Loucy (cell line): ENCODE data around the gene TSPO.

Experiments
- H2AFZ ChIP-seq: fragments of 200-600 bp; sonication (generic); 2 replicates; pipeline ENCODE4 v1.6.0; 2016; ENCODE audit warnings: antibody characterized with exemption, mild to moderate bottlenecking, low read length, moderate library complexity
- H3F3A ChIP-seq: fragments of 200-600 bp; 2 replicates; pipeline ENCODE4 v1.6.0; 2016; ENCODE audit warnings: antibody characterized with exemption, low read depth, mild to moderate bottlenecking
- H3K27me3 ChIP-seq: fragments of 200-600 bp; sonication (generic); 2 replicates; pipeline ENCODE4 v1.6.1; 2014; ENCODE audit warnings: low read length, mild to moderate bottlenecking; ENCODE audit not compliant: insufficient read depth, poor library complexity, severe bottlenecking
- H3K36me3 ChIP-seq: fragments of 200-600 bp; sonication (generic); 2 replicates; pipeline ENCODE4 v1.6.1; 2016; ENCODE audit warnings: low read length; ENCODE audit not compliant: insufficient read depth
- H3K4me1 ChIP-seq: fragments of 200-600 bp; sonication (generic); 2 replicates; pipeline ENCODE4 v1.5.1; 2014; ENCODE audit warnings: low read length, mild to moderate bottlenecking; ENCODE audit not compliant: insufficient read depth, poor library complexity, severe bottlenecking
- H3K4me2 ChIP-seq: fragments of 200-600 bp; sonication (generic); 2 replicates; pipeline ENCODE4 v1.6.0; 2014; ENCODE audit warnings: antibody characterized with exemption, low read length, low read depth, mild to moderate bottlenecking; ENCODE audit not compliant: poor library complexity, severe bottlenecking
- H3K4me3 ChIP-seq: fragments of 200-600 bp; sonication (generic); 2 replicates; pipeline ENCODE4 v1.5.1; 2014; ENCODE audit warnings: low read length, mild to moderate bottlenecking, mixed read lengths; ENCODE audit not compliant: poor library complexity, severe bottlenecking
- H3K79me2 ChIP-seq: fragments of 200-600 bp; sonication (generic); 2 replicates; pipeline ENCODE4 v1.6.1; 2014; ENCODE audit warnings: low read length; ENCODE audit not compliant: insufficient read depth
- H3K9ac ChIP-seq: fragments of 200-600 bp; sonication (generic); 2 replicates; pipeline ENCODE4 v1.6.0; 2014; ENCODE audit warnings: mild to moderate bottlenecking, low read depth, low read length, moderate library complexity; ENCODE audit not compliant: poor library complexity, severe bottlenecking
- H3K9me2 ChIP-seq: fragments of 200-600 bp; sonication (generic); replicated peaks from 2 replicates; pipeline ENCODE4 v1.6.1; 2016; ENCODE audit warnings: low read depth, low read length, mixed read lengths
- H3K9me3 ChIP-seq: fragments of 200-600 bp; sonication (generic); 2 replicates; pipeline ENCODE4 v1.6.1; 2014; ENCODE audit warnings: mild to moderate bottlenecking, antibody characterized with exemption, low read length, low read depth; ENCODE audit not compliant: insufficient read depth
- H4K20me1 ChIP-seq: fragments of 200-600 bp; sonication (generic); 2 replicates; pipeline ENCODE4 v1.6.0; 2014; ENCODE audit warnings: antibody characterized with exemption, low read length, mild to moderate bottlenecking; ENCODE audit not compliant: insufficient read depth, poor library complexity, severe bottlenecking
- EZH2phosphoT487 ChIP-seq: fragments of 200-600 bp; IDR thresholded peaks from 2 replicates; pipeline ENCODE4 v1.6.1; 2018; ENCODE audit warnings: antibody characterized with exemption, mild to moderate bottlenecking, moderate library complexity, borderline replicate concordance
- TF ChIP-seq, protein P1 (sequence below): fragments of 200-600 bp; sonication (generic); conservative IDR thresholded peaks from 2 replicates; pipeline ENCODE4 v1.5.1; 2014; ENCODE audit warnings: mild to moderate bottlenecking, antibody characterized with exemption, low read length

Gene TSPO

DNA sequence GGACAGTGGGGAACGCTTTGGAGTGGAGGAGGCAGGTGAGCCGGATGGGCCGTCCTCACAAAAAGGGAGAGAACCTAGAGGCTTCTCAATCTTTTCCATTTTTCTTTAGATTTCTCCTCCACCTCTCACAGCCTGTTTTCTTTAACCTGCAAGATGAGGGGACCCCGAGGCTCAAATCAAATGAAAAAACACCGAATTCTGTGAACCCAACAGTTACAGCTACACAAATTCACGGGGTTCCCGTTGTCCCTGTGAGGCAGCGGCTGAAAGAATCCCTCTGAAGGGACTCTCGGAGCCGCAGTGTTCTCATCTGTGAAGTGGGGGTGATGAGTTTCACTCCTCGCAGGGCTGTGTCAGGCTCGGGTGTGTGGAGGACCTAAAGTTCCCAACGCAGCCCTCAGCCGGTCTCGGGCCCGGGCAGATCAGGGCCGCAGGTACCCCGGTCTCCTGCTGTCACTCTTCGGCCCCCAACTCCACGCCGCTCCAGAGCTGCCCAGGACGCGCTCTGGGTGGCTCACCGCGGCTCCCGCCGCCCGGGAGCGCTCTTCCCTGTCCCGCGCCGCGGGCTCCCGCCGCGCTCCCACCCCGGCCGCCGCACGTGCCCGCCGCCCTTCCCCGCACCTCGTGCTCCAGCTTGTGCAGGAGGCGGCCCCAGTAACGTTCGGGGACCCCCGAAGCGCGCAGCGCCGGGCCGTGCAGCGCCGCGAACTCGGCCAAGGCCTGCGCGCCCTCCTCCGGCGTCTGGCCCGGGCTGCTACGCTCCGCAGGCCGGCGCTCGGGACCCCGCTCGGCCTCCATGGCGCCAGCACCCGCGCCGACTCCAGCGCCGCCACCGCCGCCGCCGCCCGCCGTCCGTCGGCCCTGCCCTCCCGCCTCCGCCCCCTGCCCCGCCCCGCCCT is 35.2 kb downstream of the TSPO start, which contains the start of gene TTLL12:
TTLL12 (minus strand) TSS at position 863 of the 899 bp plus-strand sequence; CDS start at position 798, 65 bp downstream.
- H3F3A ChIP-seq: no peaks in the 10 kb centered on the region
- peak within 1 kb of the TSS; percentile 91 for H3K4me2 ChIP-seq
- no peak for TF ChIP-seq EZH2phosphoT487
- TF ChIP-seq, protein P1, sequence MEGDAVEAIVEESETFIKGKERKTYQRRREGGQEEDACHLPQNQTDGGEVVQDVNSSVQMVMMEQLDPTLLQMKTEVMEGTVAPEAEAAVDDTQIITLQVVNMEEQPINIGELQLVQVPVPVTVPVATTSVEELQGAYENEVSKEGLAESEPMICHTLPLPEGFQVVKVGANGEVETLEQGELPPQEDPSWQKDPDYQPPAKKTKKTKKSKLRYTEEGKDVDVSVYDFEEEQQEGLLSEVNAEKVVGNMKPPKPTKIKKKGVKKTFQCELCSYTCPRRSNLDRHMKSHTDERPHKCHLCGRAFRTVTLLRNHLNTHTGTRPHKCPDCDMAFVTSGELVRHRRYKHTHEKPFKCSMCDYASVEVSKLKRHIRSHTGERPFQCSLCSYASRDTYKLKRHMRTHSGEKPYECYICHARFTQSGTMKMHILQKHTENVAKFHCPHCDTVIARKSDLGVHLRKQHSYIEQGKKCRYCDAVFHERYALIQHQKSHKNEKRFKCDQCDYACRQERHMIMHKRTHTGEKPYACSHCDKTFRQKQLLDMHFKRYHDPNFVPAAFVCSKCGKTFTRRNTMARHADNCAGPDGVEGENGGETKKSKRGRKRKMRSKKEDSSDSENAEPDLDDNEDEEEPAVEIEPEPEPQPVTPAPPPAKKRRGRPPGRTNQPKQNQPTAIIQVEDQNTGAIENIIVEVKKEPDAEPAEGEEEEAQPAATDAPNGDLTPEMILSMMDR: no peak

DNA sequence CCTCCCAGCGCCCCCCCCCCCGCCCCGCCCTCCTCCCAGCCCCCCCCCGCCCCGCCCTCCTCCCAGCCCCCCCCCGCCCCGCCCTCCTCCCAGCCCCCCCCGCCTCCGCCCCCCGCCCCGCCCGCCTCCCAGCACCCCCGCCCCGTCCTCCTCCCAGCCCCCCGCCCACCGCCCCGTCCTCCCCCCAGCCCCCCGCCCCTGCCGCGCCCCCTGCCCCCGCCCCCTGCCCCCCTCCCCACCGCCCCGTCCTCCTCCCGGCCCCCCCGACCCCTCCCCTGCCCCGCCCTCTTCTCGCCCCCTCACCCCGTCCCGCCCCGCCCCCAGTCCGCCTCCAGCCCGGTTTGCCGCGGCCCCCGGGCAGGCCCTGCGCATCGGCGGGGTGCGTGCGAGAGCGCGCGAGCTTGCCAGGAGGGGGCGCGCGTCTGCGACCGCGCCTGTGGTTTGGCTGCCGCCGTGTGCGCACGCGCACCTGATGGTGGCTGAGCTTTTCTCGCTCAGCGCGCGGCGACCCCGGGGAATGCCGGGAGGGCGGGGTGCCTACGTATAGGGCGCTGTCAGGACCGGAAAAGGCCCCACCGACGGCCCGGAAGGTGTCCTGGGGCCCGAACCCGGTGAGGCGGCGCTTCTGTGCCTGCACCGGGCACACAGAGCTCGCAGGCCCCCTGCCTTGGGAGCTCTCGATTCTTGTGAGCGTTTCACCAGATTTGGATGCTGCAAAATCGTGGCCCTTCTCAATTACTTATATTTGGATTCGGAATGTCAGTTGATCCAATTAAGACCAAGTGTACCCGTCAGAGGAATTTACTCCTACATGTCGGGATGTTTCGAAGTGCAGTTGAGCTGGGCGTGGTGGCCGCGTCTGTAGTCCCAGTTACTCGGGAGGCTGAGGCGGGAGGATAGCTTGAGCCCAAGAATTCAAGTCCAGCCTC is 36.1 kb downstream of the TSPO start:
- H3K4me1 ChIP-seq: peaks cover 33% of the 10 kb centered on the region
- peak overlapping the region; percentile 90 for H3K9ac ChIP-seq
- no peaks in the 10 kb centered on the region for H3K36me3 ChIP-seq
- H3K4me2 ChIP-seq: peak overlapping the region; percentile 87
- no peaks in the 10 kb centered on the region for H3F3A ChIP-seq
- TF ChIP-seq, protein P1: peak; percentile 49
- no peak for TF ChIP-seq EZH2phosphoT487
- no peaks in the 10 kb centered on the region for H3K9me2 ChIP-seq
- peaks cover 8% of the 10 kb centered on the region for H3K27me3 ChIP-seq
- peak overlapping the region; percentile 81 for H3K4me3 ChIP-seq
- H3K79me2 ChIP-seq: peaks cover 32% of the 10 kb centered on the region
- H4K20me1 ChIP-seq: peaks cover 9% of the 10 kb centered on the region
- H3K9me3 ChIP-seq: no peaks in the 10 kb centered on the region
- H2AFZ ChIP-seq: peak overlapping the region; percentile 88

More for the DNA sequence above, 35.2 kb downstream of the TSPO start, which contains the start of gene TTLL12:
- peaks cover 9% of the 10 kb centered on the region for H4K20me1 ChIP-seq
- no peaks in the 10 kb centered on the region for H3K9me3 ChIP-seq
- H2AFZ ChIP-seq: peak within 1 kb of the TSS; percentile 88
- H3K36me3 ChIP-seq: no peaks in the 10 kb centered on the region
- H3K4me1 ChIP-seq: peaks cover 33% of the 10 kb centered on the region
- peak within 1 kb of the TSS; percentile 91 for H3K4me3 ChIP-seq
- H3K27me3 ChIP-seq: peaks cover 8% of the 10 kb centered on the region
- H3K79me2 ChIP-seq: peaks cover 32% of the 10 kb centered on the region
- H3K9me2 ChIP-seq: no peaks in the 10 kb centered on the region
- H3K9ac ChIP-seq: peak within 1 kb of the TSS; percentile 90

DNA sequence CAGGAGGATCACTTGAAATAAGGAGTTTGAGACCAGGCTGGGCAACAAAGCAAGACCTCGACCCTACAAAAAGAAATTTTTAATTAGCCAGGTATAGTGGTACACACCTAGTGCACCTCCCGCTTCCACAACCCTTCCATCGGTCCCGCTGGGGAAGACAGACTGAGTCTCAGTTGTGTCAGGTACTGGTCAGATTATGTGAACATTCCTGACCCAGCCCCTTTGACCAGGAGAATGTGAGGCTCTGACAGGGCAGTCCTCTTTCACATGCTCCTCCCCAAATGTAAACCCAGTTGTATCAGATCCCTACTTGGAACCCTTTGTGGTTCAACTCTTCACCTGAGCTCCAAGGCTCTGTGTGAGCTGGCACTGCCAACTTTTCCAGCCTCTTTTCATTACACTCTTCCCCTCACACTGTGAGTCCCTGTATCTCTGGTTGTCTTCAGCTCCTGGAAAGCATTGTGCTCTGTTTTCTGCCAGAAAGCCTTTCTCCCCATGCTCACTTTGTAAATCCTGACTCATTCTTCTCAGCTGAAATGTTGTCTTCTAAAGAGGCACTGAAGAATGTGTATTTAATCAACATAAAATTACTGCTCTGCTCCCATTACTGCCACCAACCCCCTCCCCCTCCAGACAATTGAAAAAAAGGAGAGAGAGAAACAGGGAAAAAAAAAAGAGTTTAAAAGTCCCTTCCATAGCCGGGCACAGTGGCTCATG is 37.6 kb downstream of the TSPO start:
- Histone ChIP-seq H3K9me3 (no peaks in the 10 kb centered on the region), H3K4me2 (no peak overlapping the region), H3K9ac (no peak overlapping the region), H3K27me3 (peaks cover 8% of the 10 kb centered on the region), H2AFZ (no peak overlapping the region), H3K4me1 (peaks cover 22% of the 10 kb centered on the region), H3K9me2 (no peaks in the 10 kb centered on the region), H3K36me3 (no peaks in the 10 kb centered on the region), H3K4me3 (no peak overlapping the region), H3F3A (no peaks in the 10 kb centered on the region), H3K79me2 (peaks cover 27% of the 10 kb centered on the region), H4K20me1 (peaks cover 9% of the 10 kb centered on the region)
- TF ChIP-seq, protein P1: no peak
- no peak for TF ChIP-seq EZH2phosphoT487
